Esophagus muscularis mucosa (tissue), 4 donors: ENCODE results near the gene WDR91.

ENCODE experiments used
- CTCF ChIP-seq, 3 experiments: fragments of 200-600 bp in 2 of 3; fragments of 450-650 bp in 1 of 3; sonication (generic) in 2 of 3; IDR thresholded peaks; one replicate each; pipeline ENCODE4 v1.5.1; 2017 to 2019; ENCODE audit warnings: antibody characterized with exemption in 3 of 3, mild to moderate bottlenecking in 2 of 3, moderate library complexity in 1 of 3
- EP300 ChIP-seq: sonication (generic); formaldehyde crosslinking; IDR thresholded peaks from one replicate; pipeline ENCODE4 v1.6.1; 2017; ENCODE audit warnings: antibody characterized with exemption
- POLR2A ChIP-seq: fragments of 450-650 bp; IDR thresholded peaks from one replicate; pipeline ENCODE4 v1.6.1; 2017; ENCODE audit warnings: antibody characterized with exemption, moderate library complexity, mild to moderate bottlenecking, low read depth

- TF ChIP-seq CTCF (IDR thresholded peaks at IDR 0.05) (no peak), POLR2A (no peak), EP300 (no peak)
Observed at GRCh38 chr7:135177028-135177696, 34.2 kb downstream of the WDR91 start.
